GM12873 (cell line): ENCODE measurements around the gene LHFPL3.

Experiments used
- TF ChIP-seq, protein P1 (sequence below): IDR thresholded peaks from 2 replicates; pipeline ENCODE4 v1.5.1; 2012; ENCODE audit warnings: low read depth, mild to moderate bottlenecking, moderate library complexity, low read length, control low read depth; ENCODE audit not compliant: insufficient read depth; ENCODE audit errors: missing control alignments

Gene LHFPL3

DNA sequence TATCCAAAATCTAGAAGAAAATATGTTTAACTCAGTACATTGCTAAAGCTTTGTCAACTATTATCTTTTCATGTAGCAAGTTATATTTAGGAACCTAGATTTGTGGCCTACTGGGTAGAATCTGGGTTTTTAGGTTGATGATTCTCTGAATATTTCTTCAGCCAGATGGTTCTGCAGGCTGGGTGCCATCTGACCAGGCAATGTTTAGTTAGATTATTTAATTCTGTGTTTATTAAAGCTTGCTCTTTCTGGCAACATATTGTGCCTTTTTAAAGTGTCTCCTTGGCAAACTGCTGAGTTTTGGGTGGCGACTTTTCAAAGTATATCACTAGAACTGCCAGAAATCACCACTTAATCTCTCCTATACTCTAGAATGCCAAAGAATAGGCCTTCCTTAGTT, 114.1 kb downstream of the LHFPL3 start:
- TF ChIP-seq, protein P1, sequence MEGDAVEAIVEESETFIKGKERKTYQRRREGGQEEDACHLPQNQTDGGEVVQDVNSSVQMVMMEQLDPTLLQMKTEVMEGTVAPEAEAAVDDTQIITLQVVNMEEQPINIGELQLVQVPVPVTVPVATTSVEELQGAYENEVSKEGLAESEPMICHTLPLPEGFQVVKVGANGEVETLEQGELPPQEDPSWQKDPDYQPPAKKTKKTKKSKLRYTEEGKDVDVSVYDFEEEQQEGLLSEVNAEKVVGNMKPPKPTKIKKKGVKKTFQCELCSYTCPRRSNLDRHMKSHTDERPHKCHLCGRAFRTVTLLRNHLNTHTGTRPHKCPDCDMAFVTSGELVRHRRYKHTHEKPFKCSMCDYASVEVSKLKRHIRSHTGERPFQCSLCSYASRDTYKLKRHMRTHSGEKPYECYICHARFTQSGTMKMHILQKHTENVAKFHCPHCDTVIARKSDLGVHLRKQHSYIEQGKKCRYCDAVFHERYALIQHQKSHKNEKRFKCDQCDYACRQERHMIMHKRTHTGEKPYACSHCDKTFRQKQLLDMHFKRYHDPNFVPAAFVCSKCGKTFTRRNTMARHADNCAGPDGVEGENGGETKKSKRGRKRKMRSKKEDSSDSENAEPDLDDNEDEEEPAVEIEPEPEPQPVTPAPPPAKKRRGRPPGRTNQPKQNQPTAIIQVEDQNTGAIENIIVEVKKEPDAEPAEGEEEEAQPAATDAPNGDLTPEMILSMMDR = no peak

DNA sequence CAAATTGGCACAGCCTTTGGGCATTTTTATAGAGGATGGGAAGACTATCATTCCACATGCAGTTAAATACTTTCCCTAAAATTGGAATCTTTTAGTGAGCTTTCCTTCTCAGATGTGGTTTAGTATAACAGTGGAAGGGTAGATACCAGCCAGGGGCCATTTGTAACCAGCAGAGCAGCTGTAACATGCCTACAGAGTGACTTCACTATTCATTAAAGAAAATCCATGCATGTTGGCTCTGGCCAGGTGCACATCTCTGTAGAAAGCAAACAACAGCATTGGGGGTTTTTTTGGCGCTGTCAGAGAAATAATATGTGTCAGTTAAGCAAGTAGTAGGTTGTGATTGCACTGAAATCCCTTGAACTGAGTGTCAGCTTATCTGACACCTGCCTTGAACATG, 115.6 kb downstream of the LHFPL3 start:
- TF ChIP-seq, protein P1 = no peak

DNA sequence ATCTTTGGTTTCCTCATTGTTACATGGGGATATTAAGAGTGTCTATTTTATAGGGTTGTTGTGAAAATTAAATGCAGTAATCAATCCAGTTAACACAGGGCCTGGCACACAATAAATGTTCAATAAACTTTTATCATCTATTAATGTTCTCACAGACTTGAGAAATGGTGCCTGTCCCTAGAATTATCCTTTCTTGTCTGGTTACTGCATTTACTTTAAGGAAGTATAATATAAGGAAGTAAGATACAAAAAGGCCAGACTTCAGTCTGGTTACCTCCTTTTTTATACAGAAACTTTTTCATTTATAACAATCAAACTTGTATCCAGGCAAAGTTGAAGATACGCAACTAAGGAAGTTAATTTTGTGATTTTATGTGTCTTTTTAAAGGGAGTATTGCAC, 117.0 kb downstream of the LHFPL3 start:
- TF ChIP-seq, protein P1 = no peak

DNA sequence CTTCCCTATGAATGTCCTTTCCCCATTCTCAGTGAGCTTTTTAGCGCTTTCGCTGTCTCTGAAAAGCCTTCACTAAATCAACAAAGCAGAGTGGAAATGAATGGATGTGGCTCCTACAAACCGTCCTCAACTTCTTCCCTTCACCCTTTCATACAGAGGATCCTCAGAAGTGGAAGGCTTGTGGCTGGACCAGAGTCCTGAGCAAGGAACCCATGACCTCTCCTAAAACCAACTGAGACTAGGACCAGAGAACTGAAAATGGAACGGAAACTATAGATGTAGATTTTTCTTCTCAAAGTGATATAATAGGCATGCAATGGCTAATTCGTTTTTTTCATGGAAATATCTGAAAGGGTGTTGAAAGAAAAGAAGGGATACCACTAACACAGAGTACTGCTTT, 122.5 kb downstream of the LHFPL3 start:
- TF ChIP-seq, protein P1 = no peak

DNA sequence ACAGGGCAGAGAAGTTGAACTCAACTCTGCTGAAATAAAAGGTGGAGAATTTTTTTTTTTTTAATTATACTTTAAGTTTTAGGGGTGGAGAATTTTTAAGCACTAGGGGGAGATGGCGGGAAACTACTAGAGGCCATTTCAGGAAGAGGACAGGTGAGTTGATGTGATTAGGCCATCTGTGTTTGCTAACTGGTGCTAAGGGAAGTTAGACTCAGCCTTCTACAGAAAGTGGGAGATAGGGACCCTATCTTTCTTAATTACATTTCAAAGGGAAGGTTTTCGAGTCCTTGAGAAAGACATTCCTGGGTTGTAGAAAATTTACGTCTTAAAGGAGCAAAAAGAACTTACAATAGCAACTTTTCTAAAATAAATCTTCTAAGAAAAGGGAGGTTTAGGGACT, 124.8 kb downstream of the LHFPL3 start:
- TF ChIP-seq, protein P1 = no peak

DNA sequence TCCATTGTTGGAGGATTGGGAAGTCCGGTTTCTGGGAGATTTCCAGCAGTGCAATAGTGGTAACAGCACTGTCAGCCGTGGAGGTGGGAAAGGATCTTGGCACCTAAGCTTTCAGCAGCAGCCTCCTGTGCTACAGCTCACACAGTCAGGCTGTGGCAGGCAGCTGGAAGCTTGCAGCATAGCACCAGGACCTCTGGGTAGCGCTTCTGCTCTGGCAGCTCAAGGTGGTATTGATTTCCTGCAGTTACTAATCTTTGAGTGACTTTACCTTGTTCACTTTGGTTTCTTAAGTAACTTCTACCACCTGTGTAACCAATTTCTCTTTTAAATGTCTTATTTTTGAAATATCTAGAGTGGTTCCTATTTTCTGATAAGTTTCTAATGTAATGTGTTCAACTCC, 130.5 kb downstream of the LHFPL3 start:
- TF ChIP-seq, protein P1 = no peak

DNA sequence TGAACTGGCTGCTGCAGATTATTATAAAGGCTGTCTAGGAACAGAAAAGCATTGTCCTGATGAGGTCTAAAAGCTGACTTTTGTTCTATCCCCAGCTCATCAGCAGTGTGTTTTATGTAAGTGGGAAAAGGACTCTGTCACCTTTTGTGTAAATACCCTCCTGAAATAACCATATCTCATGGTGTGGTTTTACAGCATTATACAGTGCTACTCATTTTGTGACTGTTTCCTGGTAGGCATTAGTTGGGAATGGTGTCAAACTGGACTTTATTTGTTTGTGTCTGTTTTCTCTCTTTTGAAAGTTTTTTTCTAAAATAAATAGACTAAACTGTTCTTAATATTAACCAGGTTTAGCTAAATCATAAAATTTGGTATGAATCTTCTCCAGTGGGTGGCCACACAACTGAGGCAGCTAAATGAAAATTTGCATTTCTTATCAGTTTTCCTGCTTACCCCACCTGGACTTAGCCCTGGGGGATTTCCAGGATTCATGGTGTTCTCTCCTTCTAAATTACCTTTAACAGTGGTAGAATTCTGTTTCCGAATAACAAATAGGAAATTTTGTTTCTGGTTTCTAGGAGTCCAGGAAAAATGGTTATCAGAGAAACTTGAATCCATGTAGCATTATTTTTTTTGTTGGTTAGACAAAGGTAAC, 140.9 kb downstream of the LHFPL3 start:
- TF ChIP-seq, protein P1 = no peak
